CD14-positive monocyte (primary cell): ENCODE results near the gene EDC4. TPM values are rescaled to one million over a fixed set of nuclear protein-coding genes. Genes with fewer than 3 reads are reported as not detected.

Experiments used
- DNase-seq, 3 donors: peaks; one replicate each; pipeline ENCODE4 v3.0.0-alpha.2; 2011 to 2022
- H2AFZ ChIP-seq: 2 replicates; pipeline ENCODE4 v1.6.0; 2012; ENCODE audit warnings: mild to moderate bottlenecking, low read depth, low read length, inconsistent platforms; ENCODE audit not compliant: insufficient read depth, poor library complexity, severe bottlenecking
- H3K27ac ChIP-seq, 2 donors: 1 replicate in 1 of 2; 2 replicates in 1 of 2; pipeline ENCODE4 v1.5.1; 2012 to 2013; ENCODE audit warnings: low read length in 2 of 2, control low read depth in 1 of 2, inconsistent platforms in 1 of 2, low read depth in 1 of 2, mild to moderate bottlenecking in 1 of 2
- H3K27me3 ChIP-seq, 2 donors: one replicate each; pipeline versions ENCODE4 v1.6.0 to v1.6.1; 2011 to 2013; ENCODE audit warnings: low read length in 2 of 2; ENCODE audit not compliant: control insufficient read depth in 2 of 2, insufficient read depth in 2 of 2
- H3K36me3 ChIP-seq, 2 donors: replicated peaks in 1 of 2; 1 replicate in 1 of 2; 2 replicates in 1 of 2; pipeline versions ENCODE4 v1.5.1 to v1.6.1; 2012 to 2013; ENCODE audit warnings: low read length in 2 of 2, control low read depth in 1 of 2, inconsistent platforms in 1 of 2, mild to moderate bottlenecking in 1 of 2; ENCODE audit not compliant: insufficient read depth in 2 of 2, control insufficient read depth in 1 of 2
- H3K4me1 ChIP-seq, 2 donors: 1 replicate in 1 of 2; 2 replicates in 1 of 2; pipeline versions ENCODE4 v1.5.1 to v1.6.1; 2012 to 2013; ENCODE audit warnings: low read length in 2 of 2, control low read depth in 1 of 2, inconsistent platforms in 1 of 2, mild to moderate bottlenecking in 1 of 2, moderate library complexity in 1 of 2; ENCODE audit not compliant: insufficient read depth in 2 of 2, control insufficient read depth in 1 of 2
- H3K4me2 ChIP-seq: replicated peaks from 2 replicates; pipeline ENCODE3; 2012; ENCODE audit warnings: low read length, moderate library complexity, mild to moderate bottlenecking; ENCODE audit not compliant: poor library complexity, severe bottlenecking; ENCODE audit errors: extremely low read depth
- H3K4me3 ChIP-seq, 3 experiments: fragments of 200-600 bp in 1 of 3; sonication (generic) in 1 of 3; replicated peaks in 1 of 3; 1 replicate in 2 of 3; 2 replicates in 1 of 3; pipeline ENCODE4 v1.5.1; 2011 to 2013; ENCODE audit warnings: low read length in 3 of 3, mild to moderate bottlenecking in 3 of 3, control low read depth in 2 of 3, low read depth in 2 of 3, inconsistent platforms in 1 of 3, moderate library complexity in 1 of 3
- H3K79me2 ChIP-seq: 2 replicates; pipeline ENCODE4 v1.6.0; 2012; ENCODE audit warnings: mild to moderate bottlenecking, control low read depth, inconsistent platforms, low read length, moderate library complexity; ENCODE audit not compliant: insufficient read depth
- H3K9ac ChIP-seq: 2 replicates; pipeline ENCODE4 v1.6.0; 2017; ENCODE audit warnings: low read length, mild to moderate bottlenecking; ENCODE audit not compliant: insufficient read depth, poor library complexity, severe bottlenecking
- H3K9me3 ChIP-seq, 2 donors: replicated peaks in 1 of 2; 1 replicate in 1 of 2; 2 replicates in 1 of 2; pipeline versions ENCODE4 v1.5.1 to v1.6.1; 2012 to 2013; ENCODE audit warnings: low read length in 2 of 2, control low read depth in 1 of 2; ENCODE audit not compliant: control insufficient read depth in 1 of 2, insufficient read depth in 1 of 2
- H4K20me1 ChIP-seq: 2 replicates; pipeline ENCODE4 v1.6.0; 2012; ENCODE audit warnings: mild to moderate bottlenecking, low read length, control low read depth, moderate library complexity; ENCODE audit not compliant: insufficient read depth
- H3K27ac Mint-ChIP-seq, 7 donors: one replicate each; pipeline ENCODE4 v1.8.0; 2020; ENCODE audit warnings: mild to moderate bottlenecking in 7 of 7, mixed read lengths in 7 of 7, moderate library complexity in 6 of 7, inconsistent platforms in 2 of 7
- H3K27me3 Mint-ChIP-seq, 3 donors: one replicate each; pipeline ENCODE4 v1.8.0; 2021 to 2022; ENCODE audit warnings: low read depth in 3 of 3, mild to moderate bottlenecking in 3 of 3, mixed read lengths in 3 of 3, moderate library complexity in 3 of 3, inconsistent platforms in 1 of 3
- H3K36me3 Mint-ChIP-seq, 2 donors: one replicate each; pipeline ENCODE4 v1.8.0; 2020; ENCODE audit warnings: mixed read lengths in 2 of 2, inconsistent platforms in 1 of 2, mild to moderate bottlenecking in 1 of 2
- H3K4me1 Mint-ChIP-seq: one replicate; pipeline ENCODE4 v1.8.0; 2020; ENCODE audit warnings: mild to moderate bottlenecking, mixed read lengths
- H3K4me3 Mint-ChIP-seq, 2 donors: one replicate each; pipeline ENCODE4 v1.8.0; 2020; ENCODE audit warnings: mild to moderate bottlenecking in 2 of 2, mixed read lengths in 2 of 2, moderate library complexity in 1 of 2
- H3K9me3 Mint-ChIP-seq, 7 donors: one replicate each; pipeline ENCODE4 v1.8.0; 2020 to 2022; ENCODE audit warnings: mixed read lengths in 7 of 7, mild to moderate bottlenecking in 6 of 7, moderate library complexity in 6 of 7, inconsistent platforms in 2 of 7
- CTCF ChIP-seq: fragments of 200-600 bp; IDR thresholded peaks from one replicate; pipeline ENCODE4 v1.8.0; 2022; ENCODE audit warnings: antibody characterized with exemption, mild to moderate bottlenecking
- WGBS: methylation state at CpG from one replicate; pipeline ENCODE4 v1.1.5; 2013; ENCODE audit warnings: missing lambda C conversion rate; ENCODE audit not compliant: insufficient coverage; 5-methylcytosine and 5-hydroxymethylcytosine counted together
- intact Hi-C, 2 donors: fragments of 100-400 bp; cut with micrococcal nuclease; formaldehyde crosslinking; loops; one replicate each; pipeline versions ENCODE4 v1.15.0 to v1.15.1; 2023
- polyA plus RNA-seq, 3 donors: library from polyadenylated mRNA; depleted of rRNA in 1 of 3; unstranded in 2 of 3; stranded (reverse) in 1 of 3; fragments of 300-500 nt in 2 of 3; fragments of >200 nt in 1 of 3; fragmentation: Illumina TruSeq in 2 of 3; gene quantifications; 1 replicate in 2 of 3; 2 replicates in 1 of 3; pipeline ENCODE4 v1.2.3, GENCODE V29; 2012 to 2021

The EDC4 gene
- polyA plus RNA-seq, 3 donors, result 13.7 to 84.9 (median 18.2) TPM

- Mint-ChIP-seq H3K9me3 (no peaks in the 10 kb centered on the region), H3K4me3 (no peak overlapping the region), H3K4me1 (peaks cover 6% of the 10 kb centered on the region), H3K27me3 (peaks cover 0 to 2% (median 2%) of the 10 kb centered on the region in 3 donors), H3K36me3 (peaks cover 84 to 99% of the 10 kb centered on the region in 2 donors), H3K27ac (no peak overlapping the region)
- Histone ChIP-seq H4K20me1 (peaks cover 25% of the 10 kb centered on the region), H3K4me3 (no peak overlapping the region), H3K9me3 (no peaks in the 10 kb centered on the region), H3K4me1 (peaks cover 0 to 1% of the 10 kb centered on the region in 2 donors), H3K4me2 (no peak overlapping the region), H3K79me2 (peaks cover 19% of the 10 kb centered on the region), H3K36me3 (peaks cover 94 to 98% of the 10 kb centered on the region in 2 donors), H3K27me3 (no peaks in the 10 kb centered on the region), H3K9ac (no peak overlapping the region), H2AFZ (no peak overlapping the region), H3K27ac (no peak overlapping the region)
- DNase-seq, result no peak
- intact Hi-C loops, result loop anchor here (5.0 to 10.0 kb wide), 3 partner anchors 55 to 355 kb away; partner anchors contain the start of genes CTRL (in 1 of the 2), ESRP2 (in 1 of the 2) and PSMB10 (in 1 of the 2)
- WGBS, result 88% methylated on average over 5 of the region's 5 CpGs
- TF ChIP-seq CTCF, result no peak
Observed at GRCh38 chr16:67879936-67880335, 7.1 kb downstream of the EDC4 start.

DNA sequence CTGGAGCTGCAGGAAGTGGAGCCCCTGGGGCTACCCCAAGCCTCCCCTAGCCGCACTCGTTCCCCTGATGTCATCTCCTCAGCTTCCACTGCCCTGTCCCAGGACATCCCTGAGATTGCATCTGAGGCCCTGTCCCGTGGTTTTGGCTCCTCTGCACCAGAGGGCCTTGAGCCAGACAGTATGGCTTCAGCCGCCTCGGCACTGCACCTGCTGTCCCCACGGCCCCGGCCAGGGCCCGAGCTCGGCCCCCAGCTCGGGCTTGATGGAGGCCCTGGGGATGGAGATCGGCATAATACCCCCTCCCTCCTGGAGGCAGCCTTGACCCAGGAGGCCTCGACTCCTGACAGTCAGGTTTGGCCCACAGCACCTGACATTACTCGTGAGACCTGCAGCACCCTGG lies 7.7 kb downstream of the EDC4 start:
- Histone ChIP-seq H3K79me2 (peaks cover 13% of the 10 kb centered on the region), H3K9ac (no peak overlapping the region), H3K4me1 (no peaks in the 10 kb centered on the region), H3K4me3 (no peak overlapping the region), H2AFZ (no peak overlapping the region), H3K9me3 (no peaks in the 10 kb centered on the region), H3K27me3 (no peaks in the 10 kb centered on the region), H3K4me2 (no peak overlapping the region), H3K27ac (no peak overlapping the region), H4K20me1 (peaks cover 19% of the 10 kb centered on the region), H3K36me3 (peaks cover 100% of the 10 kb centered on the region in 2 donors)
- no peak for DNase-seq
- WGBS, result 97% methylated on average over 13 of the region's 13 CpGs
- intact Hi-C loops, result loop anchor here in 1 of 2 donors (5.0 to 10.0 kb wide), 2 partner anchors 182 to 354 kb away; partner anchors contain the start of gene ESRP2
- no peaks in the 10 kb centered on the region for H3K9me3 Mint-ChIP-seq
- H3K4me1 Mint-ChIP-seq, result no peaks in the 10 kb centered on the region
- no peak overlapping the region for H3K27ac Mint-ChIP-seq
- peaks cover 84 to 97% of the 10 kb centered on the region in 2 donors for H3K36me3 Mint-ChIP-seq
- no peak for TF ChIP-seq CTCF
- H3K27me3 Mint-ChIP-seq, result peaks cover 0 to 2% (median 2%) of the 10 kb centered on the region in 3 donors
- H3K4me3 Mint-ChIP-seq, result no peak overlapping the region
